CD4-positive, alpha-beta T cell (primary cell): Measurements from ENCODE around the gene UGDH. TPM values are rescaled to one million over a fixed set of nuclear protein-coding genes. Genes with fewer than 3 reads are reported as not detected.
"Not testable (repeated sequence)": the region's sequence is repeated elsewhere in the genome, so short reads cannot be mapped to it uniquely, and the experiment has no call there.

Experiments used
- ATAC-seq: fragments of 200-7000 bp; cut with Tn5 transposase; one replicate; pipeline ENCODE4 v1.10.0; 2022; ENCODE audit warnings: mild to moderate bottlenecking; ENCODE audit not compliant: poor library complexity
- CTCF ChIA-PET: fragments of 350-600 bp; sonication (Branson Sonifier 250); formaldehyde crosslinking; loops from one replicate; lab custom pipeline; 2021; ENCODE audit warnings: antibody characterized with exemption, inconsistent platforms; lab: Charles Lee
- POLR2A ChIA-PET: fragments of 350-600 bp; sonication (Branson Sonifier 250); formaldehyde crosslinking; loops from one replicate; lab custom pipeline; 2021; ENCODE audit warnings: antibody characterized with exemption, inconsistent platforms; lab: Charles Lee
- DNase-seq, 14 experiments: peaks; one replicate each; pipeline ENCODE4 v3.0.0-alpha.2; 2013 to 2020; ENCODE audit warnings: mixed read lengths in 2 of 14
- H3K27ac ChIP-seq, 2 donors: one replicate each; pipeline versions ENCODE4 v1.5.1 to v1.7.0; 2013; ENCODE audit warnings: low read length in 2 of 2, low read depth in 1 of 2, mild to moderate bottlenecking in 1 of 2
- H3K27me3 ChIP-seq, 2 experiments: 1 replicate in 1 of 2; 2 replicates in 1 of 2; pipeline versions ENCODE4 v1.6.1 to v1.7.0; 2013; ENCODE audit warnings: low read length in 2 of 2, control low read depth in 1 of 2, mild to moderate bottlenecking in 1 of 2, moderate library complexity in 1 of 2; ENCODE audit not compliant: insufficient read depth in 2 of 2, control insufficient read depth in 1 of 2
- H3K36me3 ChIP-seq: one replicate; pipeline ENCODE4 v1.6.1; 2013; ENCODE audit warnings: low read length, control low read depth; ENCODE audit not compliant: insufficient read depth
- H3K4me1 ChIP-seq: one replicate; pipeline ENCODE4 v1.6.1; 2013; ENCODE audit warnings: low read length, control low read depth; ENCODE audit not compliant: insufficient read depth
- H3K4me3 ChIP-seq: one replicate; pipeline ENCODE4 v1.5.1; 2013; ENCODE audit warnings: mild to moderate bottlenecking, low read length, moderate library complexity
- H3K9me3 ChIP-seq, 2 experiments: 1 replicate in 1 of 2; 2 replicates in 1 of 2; pipeline versions ENCODE4 v1.6.1 to v1.7.0; 2013; ENCODE audit warnings: low read length in 2 of 2, mild to moderate bottlenecking in 2 of 2, control low read depth in 1 of 2, moderate library complexity in 1 of 2; ENCODE audit not compliant: control insufficient read depth in 1 of 2, insufficient read depth in 1 of 2
- H3K27ac Mint-ChIP-seq: one replicate; pipeline ENCODE4 v1.8.0; 2020; ENCODE audit warnings: mixed read lengths
- H3K27me3 Mint-ChIP-seq: one replicate; pipeline ENCODE4 v1.8.0; 2021; ENCODE audit warnings: mixed read lengths
- H3K36me3 Mint-ChIP-seq: one replicate; pipeline ENCODE4 v1.8.0; 2021; ENCODE audit warnings: low read depth, mixed read lengths
- H3K4me1 Mint-ChIP-seq: one replicate; pipeline ENCODE4 v1.8.0; 2021; ENCODE audit warnings: low read depth, mixed read lengths
- H3K4me3 Mint-ChIP-seq: one replicate; pipeline ENCODE4 v1.8.0; 2020; ENCODE audit warnings: mild to moderate bottlenecking, mixed read lengths
- H3K9me3 Mint-ChIP-seq: one replicate; pipeline ENCODE4 v1.8.0; 2020; ENCODE audit warnings: mixed read lengths
- CTCF ChIP-seq: fragments of 200-600 bp; IDR thresholded peaks from one replicate; pipeline ENCODE4 v1.8.0; 2022; ENCODE audit warnings: antibody characterized with exemption, mild to moderate bottlenecking
- intact Hi-C, 2 experiments: fragments of 100-400 bp; cut with DNase I in 1 of 2; cut with micrococcal nuclease in 1 of 2; formaldehyde crosslinking; loops; one replicate each; pipeline versions ENCODE4 v1.15.1 to v1.9.0; 2023 to 2025; cut with DNase I, micrococcal nuclease
- total RNA-seq, 174 experiments: library from RNA in 2 of 174; stranded (reverse) in 2 of 174; gene quantifications; one replicate each; pipeline ENCODE4 v1.2.3 and lab custom pipeline; 2021 to 2026

UGDH gene
- total RNA-seq, 2 experiments from 2014 or later: 3.5 to 3.7 TPM

GRCh38 chr4:39544580-39545315 is 17.5 kb upstream of the UGDH start:
- Mint-ChIP-seq H3K27ac (no peak overlapping the region), H3K4me3 (no peak overlapping the region), H3K9me3 (no peaks in the 10 kb centered on the region), H3K36me3 (no peaks in the 10 kb centered on the region), H3K27me3 (no peaks in the 10 kb centered on the region), H3K4me1 (no peaks in the 10 kb centered on the region)
- Histone ChIP-seq H3K4me1 (no peaks in the 10 kb centered on the region), H3K27me3 (no peaks in the 10 kb centered on the region), H3K27ac (no peak overlapping the region), H3K9me3 (peaks cover 0 to 3% of the 10 kb centered on the region in 2 experiments), H3K4me3 (no peak overlapping the region), H3K36me3 (no peaks in the 10 kb centered on the region)
- ChIA-PET CTCF (no interaction called here), POLR2A (no interaction called here)
- ATAC-seq (no peak), DNase-seq (no peak)
- TF ChIP-seq CTCF: no peak
- intact Hi-C loops: no loop called here

GRCh38 chr4:39544080-39544479 is 16.8 kb upstream of the UGDH start:
- H3K4me1 ChIP-seq, H3K27me3 Mint-ChIP-seq, H3K4me1 Mint-ChIP-seq, H3K27ac Mint-ChIP-seq, H3K27ac ChIP-seq, H3K9me3 ChIP-seq, H3K9me3 Mint-ChIP-seq, DNase-seq, POLR2A ChIA-PET, H3K36me3 ChIP-seq, H3K4me3 ChIP-seq, CTCF ChIA-PET, ATAC-seq, H3K27me3 ChIP-seq, H3K36me3 Mint-ChIP-seq, H3K4me3 Mint-ChIP-seq, intact Hi-C loops: not testable (repeated sequence)

- intact Hi-C loops: no loop called here
- H3K27me3 ChIP-seq: no peaks in the 10 kb centered on the region
- Mint-ChIP-seq H3K4me3 (no peak overlapping the region), H3K9me3 (no peaks in the 10 kb centered on the region), H3K36me3 (no peaks in the 10 kb centered on the region), H3K4me1 (no peaks in the 10 kb centered on the region), H3K27ac (no peak overlapping the region), H3K27me3 (no peaks in the 10 kb centered on the region)
- POLR2A ChIA-PET: no interaction called here
- no peak for TF ChIP-seq CTCF
- no peak overlapping the region for H3K4me3 ChIP-seq
- ATAC-seq: no peak
- no peak overlapping the region for H3K27ac ChIP-seq
- no peak for DNase-seq
- no peaks in the 10 kb centered on the region for H3K36me3 ChIP-seq
- H3K9me3 ChIP-seq: peaks cover 0 to 3% of the 10 kb centered on the region in 2 experiments
- CTCF ChIA-PET: no interaction called here
- H3K4me1 ChIP-seq: no peaks in the 10 kb centered on the region
Measured at GRCh38 chr4:39543034-39543433, 15.8 kb upstream of the UGDH start.

- no peak overlapping the region for H3K27ac Mint-ChIP-seq
Measured at GRCh38 chr4:39542611-39543012, 15.4 kb upstream of the UGDH start.

More at GRCh38 chr4:39542611-39543012, 15.4 kb upstream of the UGDH start:
- DNase-seq (no peak), ATAC-seq (no peak)
- CTCF ChIA-PET: no interaction called here
- intact Hi-C loops: no loop called here
- H3K27ac ChIP-seq: no peak overlapping the region
- H3K27me3 Mint-ChIP-seq: no peaks in the 10 kb centered on the region
- no peaks in the 10 kb centered on the region for H3K36me3 ChIP-seq
- no peak overlapping the region for H3K4me3 ChIP-seq
- H3K4me3 Mint-ChIP-seq: no peak overlapping the region
- no peak for TF ChIP-seq CTCF
- H3K4me1 Mint-ChIP-seq: no peaks in the 10 kb centered on the region
- POLR2A ChIA-PET: no interaction called here
- no peaks in the 10 kb centered on the region for H3K36me3 Mint-ChIP-seq
- no peaks in the 10 kb centered on the region for H3K27me3 ChIP-seq
- peaks cover 0 to 3% of the 10 kb centered on the region in 2 experiments for H3K9me3 ChIP-seq
- H3K4me1 ChIP-seq: no peaks in the 10 kb centered on the region
- H3K9me3 Mint-ChIP-seq: no peaks in the 10 kb centered on the region
